C4-2B (cell line): Measurements from ENCODE around the gene TSEN15.

Experiments used
- ZFX ChIP-seq: fragments of 450-650 bp; IDR thresholded peaks from 2 replicates; pipeline ENCODE4 v1.6.1; 2017
- TF ChIP-seq, protein P1 (sequence below): fragments of 450-650 bp; conservative IDR thresholded peaks from 2 replicates; pipeline ENCODE4 v1.5.1; 2017; ENCODE audit warnings: mild to moderate bottlenecking

GRCh38 chr1:184032306-184032929 lies 19.1 kb upstream of the TSEN15 start:
- TF ChIP-seq, protein P1, sequence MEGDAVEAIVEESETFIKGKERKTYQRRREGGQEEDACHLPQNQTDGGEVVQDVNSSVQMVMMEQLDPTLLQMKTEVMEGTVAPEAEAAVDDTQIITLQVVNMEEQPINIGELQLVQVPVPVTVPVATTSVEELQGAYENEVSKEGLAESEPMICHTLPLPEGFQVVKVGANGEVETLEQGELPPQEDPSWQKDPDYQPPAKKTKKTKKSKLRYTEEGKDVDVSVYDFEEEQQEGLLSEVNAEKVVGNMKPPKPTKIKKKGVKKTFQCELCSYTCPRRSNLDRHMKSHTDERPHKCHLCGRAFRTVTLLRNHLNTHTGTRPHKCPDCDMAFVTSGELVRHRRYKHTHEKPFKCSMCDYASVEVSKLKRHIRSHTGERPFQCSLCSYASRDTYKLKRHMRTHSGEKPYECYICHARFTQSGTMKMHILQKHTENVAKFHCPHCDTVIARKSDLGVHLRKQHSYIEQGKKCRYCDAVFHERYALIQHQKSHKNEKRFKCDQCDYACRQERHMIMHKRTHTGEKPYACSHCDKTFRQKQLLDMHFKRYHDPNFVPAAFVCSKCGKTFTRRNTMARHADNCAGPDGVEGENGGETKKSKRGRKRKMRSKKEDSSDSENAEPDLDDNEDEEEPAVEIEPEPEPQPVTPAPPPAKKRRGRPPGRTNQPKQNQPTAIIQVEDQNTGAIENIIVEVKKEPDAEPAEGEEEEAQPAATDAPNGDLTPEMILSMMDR: no peak
- no peak for TF ChIP-seq ZFX
